HG02885 (cell line): ENCODE measurements around the gene SERTM1.

ENCODE experiments used
- ATAC-seq: cut with Tn5 transposase; IDR thresholded peaks from one replicate; pipeline ENCODE4 v1.9.1; 2021; ENCODE audit warnings: mild to moderate bottlenecking; ENCODE audit not compliant: unreplicated experiment, poor library complexity

The SERTM1 gene

DNA sequence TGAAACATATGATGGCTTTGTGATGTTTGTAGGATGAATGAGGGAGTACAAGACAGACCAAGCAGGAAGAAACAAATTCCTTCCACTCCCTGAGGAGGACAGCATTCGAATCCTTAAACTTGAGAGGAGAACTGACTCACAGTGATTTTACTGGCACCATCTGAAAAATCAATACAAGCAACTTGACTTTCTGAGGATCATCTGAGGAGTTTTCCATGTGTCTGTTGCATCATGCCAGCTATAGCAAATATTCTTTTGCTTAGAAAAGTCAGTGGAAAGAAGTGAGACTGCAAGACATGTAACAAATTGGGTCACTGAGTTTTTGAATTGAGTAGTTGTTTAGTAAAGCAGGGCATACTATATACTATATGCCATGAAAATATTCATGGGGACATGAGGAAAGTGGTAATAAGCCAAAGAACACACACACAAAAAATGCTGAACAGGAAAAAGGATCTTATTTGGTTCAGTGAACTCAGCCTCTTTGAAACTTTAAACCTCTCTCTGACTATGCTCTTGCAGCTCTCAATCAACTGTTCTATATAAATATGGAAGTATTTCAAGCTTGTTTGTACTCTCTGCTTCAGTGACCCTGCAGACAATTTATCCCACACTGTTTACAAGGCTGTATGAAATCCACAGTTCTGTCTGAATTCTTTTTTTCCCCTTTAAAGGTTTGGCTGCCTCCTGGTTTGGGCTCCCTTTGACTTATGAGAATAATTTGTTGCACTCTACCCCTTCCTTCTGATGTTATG is 35.5 kb downstream of the SERTM1 start:
- ATAC-seq, result no peak

- ATAC-seq, result no peak
These were observed 36.6 kb downstream of the SERTM1 start for GRCh38 chr13:36710396-36710795.

GRCh38 chr13:36712290-36712689 is 38.5 kb downstream of the SERTM1 start:
- ATAC-seq, result no peak

GRCh38 chr13:36712770-36713169 is 39.0 kb downstream of the SERTM1 start:
- no peak for ATAC-seq

- no peak for ATAC-seq
These were observed 40.1 kb downstream of the SERTM1 start for GRCh38 chr13:36713887-36714286.

- no peak for ATAC-seq
These were observed 42.0 kb downstream of the SERTM1 start for GRCh38 chr13:36715841-36716240.

GRCh38 chr13:36717017-36717416 is 43.2 kb downstream of the SERTM1 start:
- no peak for ATAC-seq

DNA sequence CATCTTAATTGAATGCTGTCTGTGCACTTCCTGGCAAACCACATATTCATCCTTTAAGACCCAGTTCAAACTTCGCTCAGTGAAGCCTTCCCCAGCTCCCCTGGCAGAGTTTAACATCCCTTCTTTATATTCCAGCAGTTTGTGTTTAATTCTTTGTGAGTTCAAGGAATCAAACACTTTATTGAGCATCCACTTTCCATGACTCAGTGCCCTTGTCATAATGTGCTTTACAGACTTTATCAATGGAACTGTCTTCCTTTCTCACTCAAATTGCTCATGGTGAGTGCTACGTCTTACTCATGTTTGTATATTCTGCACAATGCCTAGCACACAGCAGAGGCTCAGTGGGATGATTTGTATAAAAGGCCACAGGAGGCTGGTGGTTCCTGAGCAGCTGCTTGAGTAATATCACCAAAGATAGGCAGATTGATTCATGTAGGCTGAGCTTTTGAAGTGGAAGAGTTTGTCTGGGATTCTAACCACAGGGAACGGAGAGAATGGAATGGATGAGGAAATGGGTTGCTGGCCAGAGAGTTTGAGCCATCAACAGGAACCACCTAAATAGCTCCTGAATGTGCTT is 44.2 kb downstream of the SERTM1 start:
- no peak for ATAC-seq

GRCh38 chr13:36718686-36719085 is 44.9 kb downstream of the SERTM1 start:
- no peak for ATAC-seq

DNA sequence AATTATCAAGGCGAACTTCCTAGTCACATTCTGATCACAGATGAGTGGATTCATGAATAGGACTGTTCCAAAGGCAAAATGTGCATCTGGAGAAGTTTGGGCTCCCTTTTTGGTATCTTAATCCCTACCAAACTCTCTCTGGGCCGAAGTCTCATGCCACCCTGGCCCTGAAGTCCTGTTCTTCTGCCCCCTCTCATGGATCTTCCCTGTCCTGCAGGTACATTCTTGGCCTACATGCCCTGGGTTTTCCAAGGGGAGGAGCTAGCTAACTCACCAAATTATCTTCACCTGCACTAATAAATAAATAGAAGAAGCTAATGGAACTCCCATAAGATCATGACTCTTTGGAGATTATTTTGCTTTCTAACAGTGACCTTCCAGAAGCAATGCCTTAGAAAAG is 50.3 kb downstream of the SERTM1 start:
- no peak for ATAC-seq

- no peak for ATAC-seq
These were observed 52.1 kb downstream of the SERTM1 start for GRCh38 chr13:36725936-36726335.

GRCh38 chr13:36728006-36728405 is 54.2 kb downstream of the SERTM1 start:
- no peak for ATAC-seq

GRCh38 chr13:36736119-36736726 is 62.4 kb downstream of the SERTM1 start:
- peak; percentile 48 for ATAC-seq

DNA sequence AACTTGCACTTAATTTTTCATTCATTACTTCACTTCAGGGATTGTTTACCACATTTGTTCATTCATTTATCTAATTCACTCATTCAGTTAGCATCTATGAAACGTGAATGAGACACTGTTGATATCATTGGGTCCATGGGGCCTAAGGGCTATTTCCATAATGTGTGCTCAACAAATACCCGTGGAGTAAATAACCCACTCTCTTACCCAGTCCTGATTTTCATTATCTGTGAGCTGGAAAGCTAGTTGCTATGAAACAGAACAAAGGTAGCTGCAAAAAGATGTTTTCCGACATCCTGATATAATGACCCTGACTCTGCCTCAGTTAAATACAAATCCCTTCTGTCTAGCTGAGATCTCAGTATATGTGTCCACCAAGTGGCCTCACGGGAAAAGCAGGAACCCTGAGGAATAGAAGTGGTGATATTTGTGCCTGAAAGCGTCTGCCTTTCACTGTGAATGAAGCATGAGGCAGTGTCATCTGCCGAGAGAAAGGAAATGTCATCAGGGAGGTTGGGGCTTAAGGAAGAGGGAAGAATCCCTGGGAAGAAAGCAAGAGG is 63.8 kb downstream of the SERTM1 start:
- ATAC-seq, result no peak

- no peak for ATAC-seq
These were observed 71.6 kb downstream of the SERTM1 start for GRCh38 chr13:36745436-36745835.

DNA sequence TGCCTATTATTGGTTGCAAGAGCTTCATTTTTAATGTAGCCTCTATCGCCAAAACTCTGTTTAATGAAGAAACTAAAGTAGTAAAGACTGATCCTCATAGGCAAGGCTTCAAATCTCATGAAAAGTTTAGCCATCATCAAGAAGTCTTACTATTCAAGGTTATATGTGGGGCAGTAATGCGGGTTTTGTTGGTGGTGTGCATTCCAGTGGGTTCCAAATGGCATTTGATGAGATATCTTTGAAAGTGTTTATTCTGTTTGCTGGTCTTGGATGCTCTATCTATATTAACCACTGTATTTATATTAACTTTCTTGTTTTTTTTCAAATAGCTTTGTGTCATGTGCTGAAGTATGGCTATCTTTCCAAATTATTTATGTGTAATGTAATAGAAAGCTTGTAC is 72.2 kb downstream of the SERTM1 start:
- no peak for ATAC-seq
